Measurements from ENCODE around the gene PDE4DIP.
"Not testable (repeated sequence)": the region's sequence is repeated elsewhere in the genome, so short reads cannot be mapped to it uniquely, and the experiment has no call there.

The PDE4DIP gene

GRCh38 chr1:148862590-148862989 is 18.4 kb downstream of the PDE4DIP start:
- H3K9ac ChIP-seq (ENCODE audit: low read length); H2AFZ ChIP-seq (ENCODE audit: low read depth, low read length); H3K27me3 ChIP-seq (ENCODE audit: control insufficient read depth in 1 of 2, insufficient read depth in 1 of 2, low read length in 2 of 2); H3K4me1 ChIP-seq (ENCODE audit: control insufficient read depth, insufficient read depth, low read depth, low read length); H3K9me3 ChIP-seq (ENCODE audit: control insufficient read depth, low read length); H2BK120ac ChIP-seq (ENCODE audit: low read depth, low read length); H3K4ac ChIP-seq (ENCODE audit: low read depth in 1 of 2, low read length in 2 of 2); H3K79me1 ChIP-seq (replicated peaks; ENCODE audit: low read length, poor library complexity, severe bottlenecking); H3K18ac ChIP-seq (ENCODE audit: low read depth in 1 of 2, low read length in 2 of 2); H3K27ac ChIP-seq (ENCODE audit: low read length, poor library complexity, severe bottlenecking); H2BK12ac ChIP-seq (ENCODE audit: low read length in 2 of 2); DNase-seq; H3K14ac ChIP-seq (ENCODE audit: low read length in 2 of 2); H4K91ac ChIP-seq (ENCODE audit: low read length); H3K36me3 ChIP-seq (ENCODE audit: control insufficient read depth in 1 of 2, insufficient read depth in 2 of 2, low read depth in 1 of 2, low read length in 2 of 2); H4K8ac ChIP-seq (ENCODE audit: low read length); H3K4me2 ChIP-seq (ENCODE audit: low read length, poor library complexity, severe bottlenecking); H3K23ac ChIP-seq (ENCODE audit: low read length in 2 of 2); H2BK15ac ChIP-seq (ENCODE audit: low read depth, poor library complexity, severe bottlenecking); H3K4me3 ChIP-seq (ENCODE audit: insufficient read depth in 1 of 2, low read depth in 1 of 2, low read length in 2 of 2); H2AK5ac ChIP-seq (ENCODE audit: low read length, severe bottlenecking); H2BK5ac ChIP-seq (ENCODE audit: low read depth, low read length, poor library complexity, severe bottlenecking): not testable (repeated sequence)
- WGBS: no CpG with 5 or more reads among the region's 3 CpGs

GRCh38 chr1:148868924-148869633 is 24.9 kb downstream of the PDE4DIP start:
- H3K9ac ChIP-seq (ENCODE audit: low read length); H3K4me3 ChIP-seq (ENCODE audit: insufficient read depth in 1 of 2, low read depth in 1 of 2, low read length in 2 of 2); H3K4me1 ChIP-seq (ENCODE audit: control insufficient read depth, insufficient read depth, low read depth, low read length); H3K9me3 ChIP-seq (ENCODE audit: control insufficient read depth, low read length); H3K4ac ChIP-seq (ENCODE audit: low read depth in 1 of 2, low read length in 2 of 2); H2BK5ac ChIP-seq (ENCODE audit: low read depth, low read length, poor library complexity, severe bottlenecking); H2BK12ac ChIP-seq (ENCODE audit: low read length in 2 of 2); H3K14ac ChIP-seq (ENCODE audit: low read length in 2 of 2); H3K27me3 ChIP-seq (ENCODE audit: control insufficient read depth in 1 of 2, insufficient read depth in 1 of 2, low read length in 2 of 2); H3K4me2 ChIP-seq (ENCODE audit: low read length, poor library complexity, severe bottlenecking); H2AK5ac ChIP-seq (ENCODE audit: low read length, severe bottlenecking); DNase-seq; H2BK15ac ChIP-seq (ENCODE audit: low read depth, poor library complexity, severe bottlenecking); H3K27ac ChIP-seq (ENCODE audit: low read length, poor library complexity, severe bottlenecking); H3K36me3 ChIP-seq (ENCODE audit: control insufficient read depth in 1 of 2, insufficient read depth in 2 of 2, low read depth in 1 of 2, low read length in 2 of 2); H3K23ac ChIP-seq (ENCODE audit: low read length in 2 of 2); H2BK120ac ChIP-seq (ENCODE audit: low read depth, low read length); H3K79me1 ChIP-seq (replicated peaks; ENCODE audit: low read length, poor library complexity, severe bottlenecking); H4K91ac ChIP-seq (ENCODE audit: low read length); H2AFZ ChIP-seq (ENCODE audit: low read depth, low read length); H4K8ac ChIP-seq (ENCODE audit: low read length); H3K18ac ChIP-seq (ENCODE audit: low read depth in 1 of 2, low read length in 2 of 2): not testable (repeated sequence)
- no CpG with 5 or more reads among the region's 6 CpGs for WGBS

GRCh38 chr1:148869634-148869961 is 25.4 kb downstream of the PDE4DIP start:
- not testable (repeated sequence) for H3K4me3 ChIP-seq (ENCODE audit: insufficient read depth in 1 of 2, low read depth in 1 of 2, low read length in 2 of 2); H2BK15ac ChIP-seq (ENCODE audit: low read depth, poor library complexity, severe bottlenecking); H2AK5ac ChIP-seq (ENCODE audit: low read length, severe bottlenecking); H3K79me1 ChIP-seq (replicated peaks; ENCODE audit: low read length, poor library complexity, severe bottlenecking); H2BK12ac ChIP-seq (ENCODE audit: low read length in 2 of 2); H3K4me2 ChIP-seq (ENCODE audit: low read length, poor library complexity, severe bottlenecking); H3K27ac ChIP-seq (ENCODE audit: low read length, poor library complexity, severe bottlenecking); H3K18ac ChIP-seq (ENCODE audit: low read depth in 1 of 2, low read length in 2 of 2); H3K27me3 ChIP-seq (ENCODE audit: control insufficient read depth in 1 of 2, insufficient read depth in 1 of 2, low read length in 2 of 2); H3K9ac ChIP-seq (ENCODE audit: low read length); H4K8ac ChIP-seq (ENCODE audit: low read length); H3K4ac ChIP-seq (ENCODE audit: low read depth in 1 of 2, low read length in 2 of 2); H3K4me1 ChIP-seq (ENCODE audit: control insufficient read depth, insufficient read depth, low read depth, low read length); H3K23ac ChIP-seq (ENCODE audit: low read length in 2 of 2); H3K36me3 ChIP-seq (ENCODE audit: control insufficient read depth in 1 of 2, insufficient read depth in 2 of 2, low read depth in 1 of 2, low read length in 2 of 2); H3K9me3 ChIP-seq (ENCODE audit: control insufficient read depth, low read length); H2BK5ac ChIP-seq (ENCODE audit: low read depth, low read length, poor library complexity, severe bottlenecking); DNase-seq; H2AFZ ChIP-seq (ENCODE audit: low read depth, low read length); H4K91ac ChIP-seq (ENCODE audit: low read length); H3K14ac ChIP-seq (ENCODE audit: low read length in 2 of 2); H2BK120ac ChIP-seq (ENCODE audit: low read depth, low read length)
- no CpG with 5 or more reads among the region's 1 CpG for WGBS

GRCh38 chr1:148874408-148875388 is 30.5 kb downstream of the PDE4DIP start:
- H3K14ac ChIP-seq (ENCODE audit: low read length in 2 of 2); H3K4me2 ChIP-seq (ENCODE audit: low read length, poor library complexity, severe bottlenecking); H4K8ac ChIP-seq (ENCODE audit: low read length); H3K36me3 ChIP-seq (ENCODE audit: control insufficient read depth in 1 of 2, insufficient read depth in 2 of 2, low read depth in 1 of 2, low read length in 2 of 2); H3K18ac ChIP-seq (ENCODE audit: low read depth in 1 of 2, low read length in 2 of 2); H3K4me1 ChIP-seq (ENCODE audit: control insufficient read depth, insufficient read depth, low read depth, low read length); H3K4me3 ChIP-seq (ENCODE audit: insufficient read depth in 1 of 2, low read depth in 1 of 2, low read length in 2 of 2); H2BK15ac ChIP-seq (ENCODE audit: low read depth, poor library complexity, severe bottlenecking); H3K9ac ChIP-seq (ENCODE audit: low read length); H2BK5ac ChIP-seq (ENCODE audit: low read depth, low read length, poor library complexity, severe bottlenecking); H3K79me1 ChIP-seq (replicated peaks; ENCODE audit: low read length, poor library complexity, severe bottlenecking); H3K9me3 ChIP-seq (ENCODE audit: control insufficient read depth, low read length); H3K4ac ChIP-seq (ENCODE audit: low read depth in 1 of 2, low read length in 2 of 2); DNase-seq; H2AK5ac ChIP-seq (ENCODE audit: low read length, severe bottlenecking); H2AFZ ChIP-seq (ENCODE audit: low read depth, low read length); H3K23ac ChIP-seq (ENCODE audit: low read length in 2 of 2); H4K91ac ChIP-seq (ENCODE audit: low read length); H3K27ac ChIP-seq (ENCODE audit: low read length, poor library complexity, severe bottlenecking); H2BK120ac ChIP-seq (ENCODE audit: low read depth, low read length); H3K27me3 ChIP-seq (ENCODE audit: control insufficient read depth in 1 of 2, insufficient read depth in 1 of 2, low read length in 2 of 2); H2BK12ac ChIP-seq (ENCODE audit: low read length in 2 of 2): not testable (repeated sequence)
- WGBS: no CpG with 5 or more reads among the region's 5 CpGs

All from mesenchymal stem cell (in vitro differentiated cells and primary cell).